Keratinocyte (primary cell): ENCODE data around the gene HS3ST6. TPM values are rescaled to one million over a fixed set of nuclear protein-coding genes. Genes with fewer than 3 reads are reported as not detected.
"Not testable (repeated sequence)": the region's sequence is repeated elsewhere in the genome, so short reads cannot be mapped to it uniquely, and the experiment has no call there.

Experiments used
- DNase-seq: peaks from one replicate; pipeline ENCODE4 v3.0.0-alpha.2; 2011; ENCODE audit warnings: low read depth, missing footprints, low spot score
- FAIRE-seq: peaks from 2 replicates; lab custom pipeline; 2011; peaks lifted over from hg19 to GRCh38; lab: Jason Lieb, UNC
- H2AFZ ChIP-seq: 2 replicates; pipeline ENCODE4 v1.6.0; 2012; ENCODE audit warnings: low read length, control low read depth, inconsistent platforms; ENCODE audit not compliant: control insufficient read depth
- H3K27ac ChIP-seq: 2 replicates; pipeline ENCODE4 v1.5.1; 2011; ENCODE audit warnings: low read length; ENCODE audit not compliant: control insufficient read depth, insufficient read depth
- H3K27me3 ChIP-seq: 3 replicates; pipeline ENCODE4 v1.6.0; 2011; ENCODE audit warnings: low read length; ENCODE audit not compliant: control insufficient read depth, insufficient read depth; ENCODE audit errors: extremely low read depth
- H3K36me3 ChIP-seq, 2 experiments: 2 replicates in 1 of 2; 3 replicates in 1 of 2; pipeline ENCODE4 v1.5.1; 2011; ENCODE audit warnings: low read length in 2 of 2, mild to moderate bottlenecking in 1 of 2; ENCODE audit not compliant: control insufficient read depth in 2 of 2, insufficient read depth in 2 of 2; ENCODE audit errors: extremely low read depth in 1 of 2
- H3K4me1 ChIP-seq: 3 replicates; pipeline ENCODE4 v1.5.1; 2011; ENCODE audit warnings: low read length; ENCODE audit not compliant: control insufficient read depth, insufficient read depth; ENCODE audit errors: extremely low read depth
- H3K4me2 ChIP-seq: 3 replicates; pipeline ENCODE4 v1.6.0; 2011; ENCODE audit warnings: low read depth, low read length; ENCODE audit not compliant: control insufficient read depth, insufficient read depth; ENCODE audit errors: extremely low read depth
- H3K4me3 ChIP-seq, 3 experiments: fragments of 200-600 bp in 1 of 3; sonication (generic) in 1 of 3; 2 replicates in 2 of 3; 3 replicates in 1 of 3; pipeline ENCODE4 v1.5.1; 2011 to 2016; ENCODE audit warnings: low read length in 3 of 3, mild to moderate bottlenecking in 3 of 3, control low read depth in 2 of 3, inconsistent platforms in 1 of 3, low read depth in 1 of 3, mixed read lengths in 1 of 3, mixed run types in 1 of 3, moderate library complexity in 1 of 3; ENCODE audit not compliant: control insufficient read depth in 2 of 3, insufficient read depth in 2 of 3; ENCODE audit errors: extremely low read depth in 1 of 3
- H3K79me2 ChIP-seq: 2 replicates; pipeline ENCODE4 v1.6.0; 2012; ENCODE audit warnings: low read length; ENCODE audit not compliant: control insufficient read depth, insufficient read depth
- H3K9ac ChIP-seq: 3 replicates; pipeline ENCODE4 v1.6.0; 2011; ENCODE audit warnings: low read length; ENCODE audit not compliant: control insufficient read depth, insufficient read depth; ENCODE audit errors: extremely low read depth
- H3K9me1 ChIP-seq: 3 replicates; pipeline ENCODE4 v1.6.0; 2011; ENCODE audit warnings: low read length; ENCODE audit not compliant: control insufficient read depth, insufficient read depth; ENCODE audit errors: extremely low read depth
- H3K9me3 ChIP-seq: 2 replicates; pipeline ENCODE4 v1.5.1; 2012; ENCODE audit warnings: low read depth, low read length; ENCODE audit not compliant: control insufficient read depth
- H4K20me1 ChIP-seq: 3 replicates; pipeline ENCODE4 v1.6.0; 2011; ENCODE audit warnings: low read length; ENCODE audit not compliant: control insufficient read depth, insufficient read depth; ENCODE audit errors: extremely low read depth
- CTCF ChIP-seq, 3 experiments: IDR thresholded peaks in 1 of 3; conservative IDR thresholded peaks in 1 of 3; optimal IDR thresholded peaks in 1 of 3; 2 replicates in 2 of 3; 3 replicates in 1 of 3; pipeline versions ENCODE3 to v1.5.1; 2011; ENCODE audit warnings: low read length in 3 of 3, mild to moderate bottlenecking in 3 of 3, moderate library complexity in 2 of 3, control low read depth in 1 of 3, inconsistent platforms in 1 of 3; ENCODE audit not compliant: insufficient read depth in 2 of 3; ENCODE audit errors: extremely low read depth in 1 of 3
- EZH2 ChIP-seq: IDR thresholded peaks from one replicate; pipeline ENCODE4 v1.6.1; 2012; ENCODE audit warnings: inconsistent platforms, mild to moderate bottlenecking, low read length, moderate library complexity
- dilution Hi-C: fragments of 300-500 bp; cut with MboI; formaldehyde crosslinking; loops from one replicate; pipeline ENCODE4 v1.7.0; 2020; ENCODE audit warnings: low sequenced_read_pairs; ENCODE audit not compliant: extremely low pct_ligation_motif_present
- polyA plus RNA-seq, 5 experiments: library from polyadenylated mRNA; depleted of rRNA in 3 of 5; stranded (reverse) in 3 of 5; stranded (forward) in 1 of 5; unstranded in 1 of 5; fragments of >200 nt; gene quantifications; 1 replicate in 1 of 5; 2 replicates in 3 of 5; 3 replicates in 1 of 5; pipeline versions ENCODE4 v1.2.1 to v1.2.3, GENCODE V29; 2011 to 2012; ENCODE audit warnings: missing spikeins in 2 of 5, low read depth in 1 of 5, low replicate concordance in 1 of 5

HS3ST6 gene
- polyA plus RNA-seq, 1 donor (not counting 4 experiments of a cell fraction or from before 2014, with no cell fraction given): not detected

GRCh38 chr16:1877089-1877488 lies 41.1 kb downstream of the HS3ST6 start:
- FAIRE-seq (no peak), DNase-seq (no peak)
- no peak overlapping the region for H2AFZ ChIP-seq
- H3K27ac ChIP-seq: no peak overlapping the region
- no peak overlapping the region for H3K4me3 ChIP-seq
- no peaks in the 10 kb centered on the region for H3K9me3 ChIP-seq
- no peak overlapping the region for H3K4me2 ChIP-seq
- H3K27me3 ChIP-seq: peaks cover 3% of the 10 kb centered on the region
- H3K79me2 ChIP-seq: no peaks in the 10 kb centered on the region
- H3K4me1 ChIP-seq: no peaks in the 10 kb centered on the region
- no peaks in the 10 kb centered on the region for H3K9me1 ChIP-seq
- H3K36me3 ChIP-seq: no peaks in the 10 kb centered on the region
- TF ChIP-seq EZH2: no peak
- TF ChIP-seq CTCF (optimal IDR thresholded peaks at IDR 0.05 in 1 of 3, IDR thresholded peaks at IDR 0.05 in 1 of 3, conservative IDR thresholded peaks at IDR 0.05 in 1 of 3; ENCODE audit: extremely low read depth in 1 of 3, insufficient read depth in 2 of 3, low read length in 3 of 3): no peak
- dilution Hi-C loops: no loop called here
- H3K9ac ChIP-seq: no peak overlapping the region
- no peaks in the 10 kb centered on the region for H4K20me1 ChIP-seq

GRCh38 chr16:1876468-1876867 lies 41.7 kb downstream of the HS3ST6 start:
- Histone ChIP-seq H3K27me3 (peaks cover 3% of the 10 kb centered on the region), H4K20me1 (no peaks in the 10 kb centered on the region), H3K9me1 (no peaks in the 10 kb centered on the region), H3K9me3 (no peaks in the 10 kb centered on the region), H3K4me3 (no peak overlapping the region), H3K27ac (no peak overlapping the region), H2AFZ (no peak overlapping the region), H3K4me2 (no peak overlapping the region), H3K36me3 (no peaks in the 10 kb centered on the region), H3K9ac (no peak overlapping the region), H3K79me2 (no peaks in the 10 kb centered on the region), H3K4me1 (no peaks in the 10 kb centered on the region)
- no peak for FAIRE-seq
- DNase-seq: no peak
- TF ChIP-seq EZH2: no peak
- TF ChIP-seq CTCF (optimal IDR thresholded peaks at IDR 0.05 in 1 of 3, IDR thresholded peaks at IDR 0.05 in 1 of 3, conservative IDR thresholded peaks at IDR 0.05 in 1 of 3; ENCODE audit: extremely low read depth in 1 of 3, insufficient read depth in 2 of 3, low read length in 3 of 3): no peak
- dilution Hi-C loops: no loop called here

GRCh38 chr16:1876066-1876465 lies 42.1 kb downstream of the HS3ST6 start:
- not testable (repeated sequence) for FAIRE-seq

More at GRCh38 chr16:1876066-1876465, 42.1 kb downstream of the HS3ST6 start:
- H3K9me3 ChIP-seq, H3K4me3 ChIP-seq, DNase-seq, H2AFZ ChIP-seq, H3K4me1 ChIP-seq, H3K27ac ChIP-seq, H3K27me3 ChIP-seq, H3K9ac ChIP-seq, H4K20me1 ChIP-seq, H3K36me3 ChIP-seq, H3K79me2 ChIP-seq, H3K9me1 ChIP-seq, H3K4me2 ChIP-seq, dilution Hi-C loops: not testable (repeated sequence)
